NCI-H2107 treated with DMSO at 0.1 percent for 48 hours (cell line): ENCODE data around the gene APOBEC3H.

Experiments
- DNase-seq: peaks from one replicate; lab custom pipeline; 2025; ENCODE audit not compliant: unreplicated experiment; lab: John Stamatoyannopoulos, UW

APOBEC3H gene

DNA sequence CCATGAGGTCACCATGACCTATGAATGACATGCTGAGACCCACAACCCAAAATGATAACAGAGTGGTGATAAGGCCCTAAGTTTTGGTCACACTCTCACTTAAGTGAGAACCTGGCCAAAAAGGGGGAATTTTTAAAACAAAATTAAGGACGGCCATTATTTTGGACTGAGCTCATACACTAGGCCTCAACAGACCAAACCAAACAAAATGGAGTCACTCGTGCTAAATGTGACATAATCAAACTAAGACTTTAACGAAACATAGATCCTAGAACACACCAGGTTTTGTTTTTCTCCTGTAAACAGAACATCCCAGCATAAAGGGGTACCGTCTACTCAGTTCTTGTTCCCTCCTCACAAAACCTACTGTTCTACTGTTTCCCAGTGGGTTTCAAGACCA lies 11.4 kb downstream of the APOBEC3H start:
- DNase-seq: no peak

DNA sequence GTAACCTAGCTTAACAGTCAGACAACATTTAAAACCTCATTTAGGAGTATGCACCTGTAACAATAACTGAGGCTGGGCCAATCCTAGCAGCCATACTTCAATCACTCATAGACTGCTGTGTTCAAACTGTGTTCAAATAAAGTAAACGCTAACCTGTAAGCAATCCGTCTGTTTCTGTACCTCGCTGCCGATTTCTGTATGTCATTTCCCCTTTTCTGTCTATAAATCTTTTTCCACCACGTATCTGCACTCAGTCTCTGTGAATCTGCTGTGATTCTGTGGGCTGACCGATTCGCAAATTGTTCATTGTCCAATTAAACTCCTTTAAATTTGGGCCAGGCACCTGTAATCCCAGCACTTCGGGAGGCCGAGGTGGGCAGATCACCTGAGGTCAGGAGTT lies 12.3 kb downstream of the APOBEC3H start:
- DNase-seq: no peak

DNA sequence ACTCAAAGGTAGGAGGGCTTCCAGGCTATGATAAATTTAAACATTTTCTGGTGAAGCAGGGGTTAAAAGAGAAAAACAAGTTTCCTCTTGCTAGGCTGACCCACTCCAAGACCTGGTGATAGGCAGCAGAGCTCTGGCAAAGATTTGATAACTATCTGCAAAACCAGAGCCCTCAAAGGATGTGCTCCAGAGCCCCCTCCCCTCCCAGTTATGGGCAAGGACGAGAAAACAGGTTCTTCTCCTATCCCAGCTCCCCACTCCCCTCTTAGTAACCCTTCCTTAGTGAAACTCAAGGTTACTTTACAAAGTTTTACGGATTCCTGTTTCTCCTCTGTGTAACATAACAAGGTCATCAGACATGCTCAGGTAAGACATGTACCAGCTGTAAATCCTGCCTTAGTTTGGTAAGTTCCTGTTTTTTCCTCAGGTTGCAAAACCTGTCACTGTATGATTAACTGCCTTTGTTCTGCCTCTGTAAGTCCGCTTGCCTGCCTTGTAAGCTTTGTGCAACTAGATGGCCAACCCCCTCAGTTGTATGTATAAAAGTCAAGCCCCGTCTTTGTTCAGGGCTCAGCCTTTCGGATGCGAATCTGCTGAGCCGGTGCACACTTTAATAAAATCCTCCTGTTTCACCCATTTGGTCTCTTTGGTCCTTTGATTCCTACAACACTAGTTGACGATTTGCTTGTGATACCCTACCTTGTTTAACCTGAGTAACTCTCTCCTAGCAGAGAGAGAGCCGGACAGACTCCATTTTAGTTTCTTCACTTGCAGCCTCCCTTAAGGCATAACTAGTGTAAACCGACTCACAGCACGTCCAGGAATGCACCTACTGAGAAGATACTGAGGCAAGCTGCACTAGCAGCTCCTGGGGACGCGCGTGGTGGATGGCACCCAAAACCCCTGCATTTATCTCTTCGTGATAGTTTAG lies 13.9 kb downstream of the APOBEC3H start:
- no peak for DNase-seq

DNA sequence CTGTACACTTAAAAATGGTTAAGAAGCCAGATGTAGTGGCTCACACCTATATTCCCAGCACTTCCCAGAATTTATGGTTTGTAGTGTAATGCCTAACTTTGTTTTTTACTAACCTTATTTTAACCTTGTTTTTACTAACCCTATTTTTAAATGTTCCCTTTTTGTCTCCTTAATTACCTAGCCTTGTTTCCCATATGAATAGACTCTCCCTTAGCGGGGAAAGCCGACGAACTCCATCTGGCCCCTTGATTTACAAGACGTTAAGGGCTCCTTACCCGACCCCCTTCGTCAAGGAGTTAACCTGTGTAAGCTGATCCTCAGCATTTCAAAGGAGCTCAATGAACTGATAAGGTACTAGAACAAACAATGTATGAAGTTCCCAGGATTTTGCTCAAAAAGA lies 17.1 kb downstream of the APOBEC3H start:
- DNase-seq: no peak

DNA sequence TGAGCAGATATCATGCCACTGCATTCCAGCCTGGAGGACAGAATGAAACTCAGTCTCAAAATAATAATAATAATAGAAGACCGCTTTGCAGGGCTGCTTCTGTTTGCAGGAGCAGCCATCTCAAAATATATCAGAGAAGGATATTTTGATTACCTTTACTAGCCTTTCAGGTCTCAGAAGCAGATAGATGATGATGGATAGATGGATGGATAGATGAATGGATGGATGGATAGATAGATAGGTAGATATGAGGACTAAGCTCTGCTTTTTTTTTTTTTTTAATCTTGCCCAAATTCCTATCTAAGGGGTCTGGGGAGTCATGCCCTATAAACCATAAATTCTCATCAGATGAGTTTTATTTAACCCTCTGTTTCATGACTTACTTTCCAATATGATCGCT lies 18.5 kb downstream of the APOBEC3H start:
- DNase-seq: no peak

DNA sequence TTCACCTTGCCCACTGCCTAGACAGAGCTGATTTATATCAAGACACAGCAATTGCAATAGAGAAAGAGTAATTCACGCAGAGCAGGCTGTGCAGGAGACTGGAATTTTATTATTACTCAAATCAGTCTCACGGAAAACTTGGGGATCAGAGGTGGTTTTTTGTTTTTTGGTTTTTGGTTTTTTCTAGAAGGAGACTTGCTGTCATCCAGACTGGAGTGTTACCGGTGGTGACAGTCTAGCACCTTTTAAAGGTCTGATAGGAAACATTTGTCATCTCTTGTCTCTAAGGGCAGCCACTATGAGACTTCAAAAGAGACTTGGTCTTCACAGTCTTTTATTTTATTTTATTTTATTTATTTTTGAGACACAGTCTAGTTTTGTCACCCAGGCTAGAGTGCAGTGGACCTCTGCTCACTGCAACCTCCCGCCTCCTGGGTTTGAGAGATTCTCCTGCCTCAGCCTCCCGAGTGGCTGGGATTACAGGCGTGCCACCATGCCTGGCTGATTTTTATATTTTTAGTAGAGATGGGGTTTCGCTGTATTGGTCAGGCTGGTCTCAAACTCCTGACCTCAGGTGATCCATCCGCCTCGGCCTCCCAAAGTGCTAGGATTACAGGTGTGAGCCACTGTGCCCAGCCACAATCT lies 19.1 kb downstream of the APOBEC3H start:
- DNase-seq: no peak

DNA sequence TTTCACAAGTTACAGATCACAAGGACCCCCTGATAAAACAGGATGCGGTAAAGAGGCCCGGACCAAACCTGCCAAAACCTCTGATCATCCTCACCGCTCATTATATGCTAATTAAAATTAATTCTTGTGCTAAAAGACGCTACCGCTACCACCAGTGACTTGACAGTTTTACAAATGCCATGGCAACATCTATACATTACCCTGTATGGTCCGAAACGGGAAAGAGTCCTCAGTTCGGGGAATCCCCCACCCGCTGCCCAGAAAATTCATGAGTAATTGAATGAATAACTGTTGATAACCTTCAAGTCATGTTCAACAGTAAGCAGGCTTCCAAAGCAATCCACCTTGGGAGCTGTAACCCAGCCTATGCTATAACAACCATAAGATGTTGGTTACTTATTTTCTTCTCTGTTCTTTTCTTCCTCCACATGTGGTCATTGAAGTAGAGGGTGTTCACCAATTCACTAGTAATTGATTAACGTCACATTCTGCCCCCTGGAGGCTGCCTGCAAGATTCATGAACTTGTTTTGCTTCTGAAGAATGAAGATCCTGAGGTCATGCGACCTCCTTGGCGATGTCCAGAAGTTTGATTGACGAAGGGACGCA lies 20.6 kb downstream of the APOBEC3H start:
- DNase-seq: no peak

DNA sequence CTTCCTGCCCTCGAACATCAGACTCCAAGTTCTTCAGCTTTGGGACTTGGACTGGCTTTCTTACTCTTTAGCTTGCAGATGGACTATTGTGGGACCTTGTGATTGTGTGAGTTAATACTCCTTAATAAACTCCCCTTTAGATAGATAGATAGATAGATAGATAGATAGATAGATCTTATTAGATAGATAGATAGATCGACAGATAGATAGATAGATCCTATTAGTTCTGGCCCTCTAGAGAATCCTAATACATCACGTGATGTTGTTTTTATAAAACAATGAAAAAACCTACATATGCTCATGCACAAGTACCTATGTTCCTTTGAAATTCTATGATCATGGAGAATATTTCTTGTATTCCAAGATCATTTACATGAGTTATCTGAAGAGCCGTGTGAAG lies 23.9 kb downstream of the APOBEC3H start:
- DNase-seq: no peak

DNA sequence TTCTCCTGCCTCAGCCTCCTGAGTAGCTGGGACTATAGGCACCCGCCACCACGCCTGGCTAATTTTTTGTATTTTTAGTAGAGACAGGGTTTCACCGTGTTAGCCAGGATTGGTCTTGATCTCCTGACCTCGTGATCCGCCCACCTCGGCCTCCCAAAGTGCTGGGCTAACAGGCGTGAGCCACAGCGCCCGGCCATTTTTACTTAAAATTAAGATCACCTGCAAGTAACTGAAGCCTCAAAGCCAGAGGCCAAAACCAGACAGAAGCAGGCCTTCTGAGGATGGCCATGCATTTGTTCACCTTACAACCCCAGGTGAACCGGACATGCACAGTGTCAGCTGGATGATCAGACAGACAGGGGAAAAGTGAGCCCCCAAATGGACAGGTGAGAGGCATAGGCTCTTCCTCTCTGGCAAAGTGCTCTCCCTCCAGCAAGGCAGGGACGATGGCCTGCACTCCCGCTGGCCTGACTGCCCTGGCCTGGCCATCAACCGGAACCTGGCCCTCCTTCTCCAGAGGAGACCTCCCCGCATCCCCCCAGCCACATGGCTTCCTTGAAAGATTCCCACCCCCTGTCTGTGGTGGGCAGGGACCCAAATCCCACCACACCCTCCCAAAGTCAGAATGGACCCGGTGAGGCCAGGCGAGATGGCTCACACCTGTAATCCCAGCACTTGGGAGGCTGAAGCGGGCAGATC lies 25.9 kb downstream of the APOBEC3H start:
- DNase-seq: no peak

DNA sequence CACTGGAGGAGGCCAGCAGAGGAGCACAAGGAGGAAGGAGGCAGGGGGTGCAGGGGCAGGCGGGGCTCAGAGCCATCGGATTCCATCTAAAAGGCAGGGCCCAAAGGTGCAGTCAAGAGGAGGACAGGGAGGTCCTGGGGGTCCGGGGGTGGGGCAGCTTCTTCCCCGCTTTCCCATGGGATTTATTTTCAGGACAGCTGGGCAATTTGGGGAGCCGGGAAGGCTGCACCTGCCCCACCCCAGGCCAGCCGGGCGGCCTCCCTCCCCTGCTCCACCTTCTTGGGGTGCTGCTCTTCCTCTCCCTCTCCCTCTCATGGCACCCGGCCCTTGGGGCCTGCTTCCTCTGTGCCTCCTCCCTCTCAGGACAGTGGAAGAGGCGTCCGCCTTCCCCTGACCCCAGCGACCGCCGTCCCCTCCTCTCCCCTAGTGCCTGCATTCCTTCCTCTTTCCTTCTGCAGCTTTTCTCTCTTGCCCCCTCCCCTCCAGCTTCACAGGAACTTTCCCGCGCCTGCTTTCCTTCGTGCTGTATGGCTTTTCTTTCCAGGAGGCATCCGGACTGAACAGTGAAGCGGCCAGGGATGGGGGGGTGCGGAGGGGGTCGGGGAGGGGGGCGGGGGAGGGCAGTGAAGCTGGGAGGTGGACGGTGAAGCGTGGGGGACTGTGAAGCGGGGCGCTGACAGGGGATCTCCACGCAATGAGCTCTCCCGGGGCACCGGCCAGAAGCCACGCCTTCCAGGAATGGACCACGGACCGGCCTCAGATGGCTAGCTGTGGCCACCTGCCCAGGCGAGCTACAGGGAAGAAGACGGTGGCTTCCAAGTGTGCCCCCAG lies 26.9 kb downstream of the APOBEC3H start:
- DNase-seq: no peak

DNA sequence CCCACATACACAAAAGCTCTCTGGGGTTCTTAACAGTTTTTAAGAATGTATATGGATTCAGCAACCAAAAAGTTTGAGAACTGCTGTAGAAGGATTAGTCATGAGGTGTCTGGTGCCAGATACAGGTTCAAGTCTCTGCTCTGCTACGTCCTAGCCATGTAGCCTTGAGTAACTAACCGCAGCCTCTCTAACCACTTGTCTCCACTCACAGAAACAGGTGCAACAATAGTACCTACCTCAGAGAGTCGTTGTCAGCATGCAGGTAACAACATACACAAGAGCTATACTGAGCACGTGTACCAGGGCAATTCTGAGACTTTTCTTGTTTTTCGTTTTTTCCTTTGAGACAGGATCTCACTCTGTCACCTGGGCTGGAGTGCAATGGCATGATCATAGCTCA lies 28.6 kb downstream of the APOBEC3H start:
- peak; percentile 41 for DNase-seq

DNA sequence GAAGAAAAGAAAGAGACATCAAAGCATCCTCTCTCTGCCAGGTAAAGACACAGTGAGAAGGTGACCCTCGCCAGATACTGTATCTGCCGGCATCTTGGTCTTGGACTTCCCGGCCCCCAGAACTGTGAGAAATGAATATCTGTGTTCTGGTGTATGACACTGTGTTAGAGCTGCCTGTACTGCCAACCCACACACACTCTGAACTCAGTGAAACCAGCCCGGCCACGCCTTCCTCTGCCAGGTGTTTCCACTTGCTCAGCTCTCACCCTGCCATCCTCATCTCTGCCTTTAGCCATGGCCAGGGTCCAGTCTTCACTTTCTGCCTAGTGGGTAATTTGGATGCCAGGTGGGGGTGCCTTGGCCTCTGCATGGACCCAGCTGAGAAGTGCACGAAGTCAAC lies 31.5 kb downstream of the APOBEC3H start:
- DNase-seq: no peak

DNA sequence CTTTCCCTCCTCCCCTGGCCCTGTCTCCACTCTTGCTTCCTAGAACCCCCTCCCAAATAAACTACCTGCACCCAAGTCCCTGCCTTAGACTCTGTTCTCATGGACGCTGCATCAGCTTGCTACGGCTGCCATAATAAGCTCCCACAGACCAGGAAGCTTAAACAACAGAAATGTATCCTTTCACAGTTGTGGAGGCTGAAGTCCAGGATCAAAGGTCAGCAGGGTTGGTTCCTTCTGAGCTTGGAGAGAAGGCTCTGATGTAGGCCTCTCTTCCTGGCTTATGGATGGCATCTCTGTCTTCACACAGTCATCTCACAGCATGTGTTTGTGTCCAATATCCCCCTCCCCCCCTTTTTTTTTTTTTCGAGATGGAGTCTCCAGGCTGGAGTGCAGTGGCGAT lies 32.0 kb downstream of the APOBEC3H start:
- no peak for DNase-seq

DNA sequence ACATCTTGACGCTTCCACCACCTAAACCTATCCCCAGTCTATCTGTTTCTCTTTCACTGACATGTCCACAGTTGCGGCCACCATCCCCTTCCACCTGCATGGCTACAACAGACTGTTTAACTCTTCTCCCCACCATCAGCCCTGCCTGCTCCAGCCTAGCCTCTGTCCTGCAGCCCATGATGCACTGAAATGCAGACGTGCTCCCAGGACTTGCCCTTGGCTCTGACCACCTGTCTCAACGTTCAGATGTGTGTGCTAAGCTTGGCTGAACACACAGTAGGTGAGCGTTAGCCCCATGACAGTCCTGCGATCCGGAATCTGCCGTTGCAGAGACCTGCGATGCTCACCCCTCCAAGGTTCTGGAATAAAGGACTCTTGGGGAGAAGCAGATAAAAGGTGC lies 32.7 kb downstream of the APOBEC3H start:
- no peak for DNase-seq

DNA sequence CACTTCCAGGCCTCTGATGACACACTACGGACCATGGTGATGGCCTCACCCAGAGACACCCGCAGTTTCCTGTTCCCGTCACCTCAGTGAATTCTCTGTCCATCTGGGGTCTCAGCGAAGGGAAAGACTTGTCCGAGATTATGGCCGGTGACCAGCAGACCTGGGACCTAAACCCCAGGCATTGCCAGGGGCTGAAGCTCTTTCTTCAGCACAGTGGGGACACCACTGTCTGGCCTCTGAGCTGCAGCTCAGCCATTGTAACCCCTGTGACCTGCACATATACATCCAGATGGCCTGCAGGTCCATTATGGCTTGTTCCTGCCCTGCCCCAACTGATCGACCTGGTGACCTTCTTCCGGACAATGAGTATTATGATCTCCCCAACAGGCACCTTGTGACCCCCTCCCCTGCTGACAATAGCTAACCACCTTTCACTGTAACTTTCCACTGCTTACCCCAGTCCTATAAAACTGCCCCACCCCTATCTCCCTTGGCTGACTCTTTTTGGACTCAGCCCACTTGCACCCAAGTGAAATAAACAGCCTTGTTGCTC lies 33.2 kb downstream of the APOBEC3H start:
- no peak for DNase-seq

DNA sequence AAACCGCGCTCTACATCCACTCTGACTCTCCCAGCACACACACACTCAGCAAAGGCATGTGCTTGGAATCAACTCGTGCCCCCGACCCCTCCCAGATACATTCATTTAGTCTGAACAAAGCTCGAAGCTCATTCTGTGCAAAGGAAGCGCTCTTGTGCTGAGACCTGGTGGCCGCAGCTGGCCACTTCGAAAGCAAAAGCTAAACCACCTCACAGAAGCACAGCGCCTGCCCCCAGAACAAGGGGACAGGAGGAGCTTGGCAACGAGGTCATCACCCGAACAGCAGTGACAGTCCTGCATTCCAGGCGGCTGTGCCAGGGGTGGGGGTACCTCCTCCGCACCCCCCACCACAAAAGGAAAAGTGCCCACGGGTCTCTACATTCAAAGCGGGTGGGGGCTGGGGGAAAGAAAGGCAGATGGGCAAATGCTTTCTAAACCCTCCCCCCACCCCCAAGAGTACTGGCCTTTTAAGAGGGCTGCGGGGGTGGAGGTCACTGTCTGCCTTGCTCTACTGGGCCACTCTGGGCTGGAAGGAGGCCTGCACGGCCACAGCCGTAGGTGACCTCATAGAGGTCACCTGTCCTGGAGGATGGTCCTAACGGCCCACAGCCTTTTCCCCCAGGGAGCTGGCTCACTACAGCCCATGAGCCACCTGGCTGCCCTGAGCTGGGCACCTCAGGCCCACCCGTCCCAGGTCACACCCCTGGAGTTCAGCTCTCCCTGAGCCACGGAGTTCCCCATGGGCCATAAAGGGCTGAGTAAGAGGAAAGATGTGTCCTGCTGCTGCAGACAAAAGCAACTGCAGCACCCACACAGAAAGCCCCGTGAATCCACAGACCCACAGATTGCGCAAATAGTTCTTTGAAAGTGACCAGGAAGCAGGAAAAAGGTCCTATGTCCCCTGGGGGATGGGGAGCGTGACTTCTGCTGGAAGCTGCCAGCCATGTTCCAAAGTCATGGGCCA lies 34.1 kb downstream of the APOBEC3H start:
- no peak for DNase-seq

DNA sequence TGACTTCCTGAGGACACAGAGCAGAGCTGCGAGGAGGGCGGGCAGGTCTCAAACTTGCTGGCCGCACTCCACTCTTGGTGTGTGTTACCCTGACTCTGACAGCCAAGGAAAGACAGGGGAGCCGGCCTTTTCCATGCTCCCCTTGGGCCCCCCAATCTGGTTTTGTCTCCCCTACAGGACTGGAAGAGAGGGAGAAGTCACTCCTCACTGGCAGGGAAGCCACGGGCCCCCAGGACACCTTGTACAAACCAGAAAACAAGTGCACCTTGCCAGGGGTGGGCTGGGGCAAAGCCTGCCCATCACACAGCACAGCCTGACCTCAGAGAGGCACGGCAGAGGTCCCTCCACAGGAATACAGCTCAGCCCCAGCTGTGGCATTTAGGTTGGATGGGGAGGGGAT lies 35.2 kb downstream of the APOBEC3H start:
- DNase-seq: no peak

DNA sequence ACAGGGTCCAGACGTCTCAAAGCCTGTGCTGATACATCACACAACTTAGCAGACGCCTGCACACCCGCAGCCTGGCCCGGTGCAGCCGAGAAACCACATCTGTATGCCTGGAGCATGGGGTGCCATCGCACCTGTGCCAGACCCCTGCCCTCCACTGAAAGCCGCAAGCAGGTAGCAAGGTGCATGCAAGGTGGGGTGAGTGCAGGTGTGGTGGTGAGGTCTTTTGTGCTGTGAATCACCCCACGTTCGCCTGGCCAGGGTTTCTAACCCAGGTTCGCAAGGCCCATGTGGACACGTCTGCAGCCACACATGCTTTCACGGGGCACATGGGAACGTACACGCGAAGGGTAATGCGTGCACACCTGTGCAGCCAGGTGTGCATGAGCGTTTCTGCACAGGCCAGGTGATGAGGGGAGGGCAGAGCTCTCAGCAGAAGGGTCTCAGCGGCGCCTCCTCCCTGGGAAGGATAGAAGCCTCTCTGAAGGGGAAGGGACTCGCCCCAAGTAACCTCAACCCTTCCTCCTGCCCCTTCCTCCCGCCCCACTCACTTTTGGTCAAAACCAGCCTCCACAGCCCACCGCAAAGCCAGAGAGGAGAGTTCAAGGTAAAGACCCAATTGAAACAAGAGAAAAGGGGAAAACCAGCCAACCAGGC lies 36.0 kb downstream of the APOBEC3H start:
- DNase-seq: no peak

DNA sequence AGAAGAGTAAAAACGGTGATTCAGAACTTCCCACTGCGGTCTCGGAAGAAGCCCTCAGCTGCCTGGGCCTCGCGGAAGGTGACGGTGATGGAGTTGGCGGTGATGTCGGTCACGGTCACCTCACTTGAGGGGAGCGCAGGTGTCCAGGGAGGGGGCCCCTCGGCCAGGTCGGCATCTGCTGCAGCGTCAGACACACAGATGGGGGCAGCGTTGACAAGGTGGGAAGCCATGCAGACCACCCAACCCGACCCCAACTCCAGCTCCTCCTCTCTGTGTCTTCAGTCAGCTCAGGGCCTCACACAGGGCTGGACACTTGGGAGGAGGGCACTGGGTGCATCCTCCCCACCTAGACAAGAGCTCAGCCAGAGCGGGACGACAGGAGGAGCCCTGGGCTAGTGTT lies 36.8 kb downstream of the APOBEC3H start:
- no peak for DNase-seq
